ENCODE data around the gene PRPF40A.

The PRPF40A gene

DNA sequence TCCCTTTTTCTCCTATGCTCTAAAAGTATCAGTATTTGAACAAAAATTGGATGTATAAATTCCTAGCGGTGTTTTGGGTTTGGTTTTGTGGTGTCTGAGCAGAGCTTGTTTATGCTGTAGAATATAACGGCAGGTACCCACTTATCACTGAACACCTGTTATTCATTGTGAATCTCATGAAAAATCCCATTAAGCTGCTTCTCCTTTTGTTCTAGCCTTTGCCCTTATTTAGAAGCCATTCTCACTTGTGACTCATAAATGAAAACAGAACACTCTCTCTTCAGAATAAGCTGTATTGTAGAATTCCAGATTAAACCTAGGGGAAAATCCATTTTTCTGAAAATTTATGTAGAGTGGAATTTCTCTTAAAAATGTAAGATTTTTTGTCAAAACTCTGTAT is 104.0 kb downstream of the PRPF40A start:
- DNase-seq, result no peak

DNA sequence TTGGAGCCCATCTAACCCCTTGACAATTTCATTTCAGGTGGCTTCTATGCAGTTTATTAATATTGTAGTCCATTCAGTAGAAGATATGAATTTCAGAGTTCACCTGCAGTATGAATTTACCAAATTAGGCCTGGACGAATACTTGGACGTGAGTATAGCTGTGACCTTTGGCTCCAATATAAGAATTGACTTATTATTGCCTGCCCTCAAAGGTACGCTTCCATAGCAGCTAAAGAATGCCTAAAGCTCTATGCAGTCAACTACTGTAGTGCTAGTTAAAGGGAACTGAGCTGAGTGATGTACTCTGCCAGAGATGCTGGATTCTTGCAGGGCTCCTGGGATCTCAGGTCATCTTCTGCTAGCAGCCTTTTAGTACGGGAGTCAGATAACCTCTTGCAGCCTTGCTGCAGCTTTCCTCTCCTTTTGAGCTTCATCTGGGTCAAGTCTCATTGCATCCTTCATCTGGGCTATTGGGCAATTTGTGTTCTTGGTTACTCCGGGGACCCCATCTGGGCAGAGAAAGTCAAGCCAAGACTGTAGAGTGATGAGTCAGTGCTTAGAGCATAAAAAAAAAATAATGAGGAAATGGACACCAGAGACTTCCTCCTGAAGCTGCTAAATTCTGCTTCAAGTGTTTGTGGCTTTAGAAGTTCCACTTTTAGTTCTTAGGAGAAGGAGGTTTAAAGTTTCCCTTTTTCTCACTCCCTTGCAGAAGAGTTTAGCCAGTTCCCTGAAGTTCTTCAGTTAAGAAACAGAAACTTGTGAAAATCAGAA is 105.6 kb downstream of the PRPF40A start:
- no peak for DNase-seq

DNA sequence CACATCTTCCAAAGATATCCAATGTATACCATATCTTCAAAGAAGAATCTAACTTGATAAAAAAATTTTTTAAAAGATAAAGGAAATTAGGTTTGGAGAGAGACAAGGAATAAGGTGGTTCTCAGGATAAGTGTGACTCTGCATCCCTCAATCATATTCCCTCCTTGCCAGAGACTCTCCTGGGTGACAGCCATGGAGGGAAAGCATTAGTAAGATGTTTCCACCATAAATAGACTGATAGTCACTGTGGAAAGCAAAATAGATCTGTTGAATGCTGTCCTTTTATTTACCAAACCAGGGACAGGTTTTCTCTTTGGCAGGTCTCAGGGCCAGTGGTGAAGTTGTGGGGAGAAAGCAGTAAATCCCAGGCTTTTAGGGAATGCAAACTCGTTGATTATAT is 107.6 kb downstream of the PRPF40A start:
- DNase-seq, result no peak

DNA sequence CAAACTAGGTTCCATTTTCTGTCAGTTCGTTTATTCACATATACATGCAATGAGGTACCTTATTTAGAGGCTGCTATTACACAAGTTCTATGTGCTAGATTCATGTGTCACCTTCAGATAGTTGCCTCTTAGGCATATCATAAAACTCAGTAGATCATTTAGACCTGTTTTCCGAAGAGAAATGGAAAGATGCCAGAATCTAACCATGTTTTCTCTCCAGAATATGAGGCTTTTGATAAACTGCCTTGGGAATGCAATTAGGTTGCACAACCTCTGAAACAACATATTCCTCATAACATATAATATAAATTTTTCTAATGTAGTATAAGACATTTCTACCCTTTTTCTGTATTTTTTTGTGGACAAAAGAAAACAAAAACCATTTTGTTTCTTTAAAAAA is 108.1 kb downstream of the PRPF40A start:
- no peak for DNase-seq

DNA sequence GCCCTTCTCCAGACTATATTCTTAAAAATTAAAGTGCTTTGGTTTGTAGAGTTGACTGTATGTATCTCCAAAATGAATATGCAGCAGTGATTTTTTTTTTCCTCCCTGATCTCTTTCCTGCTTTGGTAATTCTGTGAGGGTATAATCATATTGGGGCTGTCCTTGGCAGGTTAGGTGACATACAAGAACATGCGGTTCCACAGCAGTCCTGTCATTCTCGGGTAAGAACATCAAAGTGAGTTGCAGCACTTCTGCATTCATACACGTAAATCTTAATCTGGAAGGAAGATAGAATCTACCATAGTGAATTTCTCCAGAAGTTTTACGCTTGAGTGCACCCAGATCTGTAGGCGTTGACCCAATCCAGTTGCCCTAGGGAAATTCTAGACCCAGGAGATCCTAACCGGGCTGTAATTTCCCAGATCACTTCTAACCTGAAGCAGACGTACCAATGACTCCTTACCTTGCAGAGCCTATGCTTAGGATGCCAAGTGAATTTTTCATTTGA is 109.4 kb downstream of the PRPF40A start:
- DNase-seq, result no peak

DNA sequence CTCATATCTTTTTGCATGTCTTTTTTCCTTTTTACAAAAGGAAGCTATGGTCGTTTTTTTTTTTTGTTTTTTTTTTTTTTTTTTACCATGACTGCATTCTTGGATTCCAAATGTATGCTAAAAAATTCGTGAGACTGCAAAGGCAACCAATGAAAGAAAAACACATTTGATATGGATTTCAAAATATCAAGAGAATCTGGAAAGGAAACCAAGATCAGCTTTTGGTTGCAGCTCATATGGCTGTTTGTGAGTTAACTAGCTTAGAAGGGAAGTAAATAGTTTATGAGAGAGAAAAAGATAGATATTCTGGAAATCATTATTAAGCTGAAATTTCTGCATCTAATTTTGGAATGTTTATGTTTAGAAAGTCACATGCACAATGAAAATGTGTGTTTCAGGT is 110.3 kb downstream of the PRPF40A start:
- DNase-seq, result no peak

DNA sequence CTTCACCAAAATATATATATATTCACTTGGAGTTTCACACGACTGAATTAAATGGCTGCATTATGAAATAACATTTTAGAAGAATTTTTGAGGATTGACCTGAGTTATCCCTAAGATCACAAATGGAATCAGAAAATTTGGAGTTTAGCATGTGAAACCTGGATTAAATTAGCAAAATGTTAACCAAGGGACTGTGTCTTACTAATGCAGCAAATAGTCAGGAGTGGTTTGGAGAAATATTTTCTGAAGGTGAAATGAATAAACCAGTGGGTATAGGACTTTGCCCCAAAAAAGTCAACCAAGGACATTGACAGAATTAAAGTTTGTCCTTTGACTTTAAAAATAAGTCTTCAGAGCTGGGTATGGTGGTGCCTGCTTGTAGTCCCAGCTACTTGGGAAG is 111.2 kb downstream of the PRPF40A start:
- no peak for DNase-seq

DNA sequence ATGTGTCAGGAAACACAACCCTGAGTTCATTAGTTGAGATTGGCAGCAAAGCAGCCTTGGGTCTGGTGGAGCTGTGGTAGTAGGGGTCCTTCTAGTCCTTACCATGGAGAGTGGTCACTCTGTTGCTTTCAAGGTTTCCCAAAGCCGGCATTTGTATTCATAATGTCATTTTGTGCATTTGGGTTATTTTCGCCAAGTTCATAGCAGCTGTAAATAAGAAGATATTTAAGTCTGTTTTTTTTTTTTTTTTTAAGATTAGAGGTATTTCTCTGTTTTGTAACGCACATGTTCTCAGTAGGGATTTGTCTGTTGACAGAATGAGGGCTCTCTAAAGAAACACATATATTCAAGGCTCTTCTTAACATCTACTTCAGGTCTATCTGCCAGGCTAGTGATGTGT is 114.1 kb downstream of the PRPF40A start:
- DNase-seq, result no peak

DNA sequence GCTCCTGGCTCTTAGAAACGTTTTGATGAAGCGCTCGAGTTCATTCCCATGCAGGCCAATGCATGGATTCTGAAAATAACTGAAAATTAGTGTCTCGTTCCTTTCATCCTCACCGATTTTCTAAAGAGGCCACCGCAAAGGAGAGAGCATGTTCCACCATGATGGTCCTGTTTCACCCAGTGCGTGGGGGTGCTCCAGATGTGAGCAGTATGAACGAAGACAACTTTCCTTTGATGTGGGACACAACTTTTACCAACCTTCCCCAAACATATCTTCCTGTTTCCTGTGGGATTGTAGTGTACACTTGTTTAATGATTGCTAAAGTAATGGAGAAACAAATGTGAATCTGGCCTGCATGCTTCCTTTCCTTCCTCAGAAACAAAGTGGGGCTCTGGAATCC is 114.5 kb downstream of the PRPF40A start:
- no peak for DNase-seq

Measured in NCI-H510A treated with DMSO at 0.1 percent for 48 hours (cell line).